Endothelial cell (in vitro differentiated cells): Measurements from ENCODE around the gene ST7. TPM values are rescaled to one million over a fixed set of nuclear protein-coding genes. Genes with fewer than 3 reads are reported as not detected.

Experiments used
- DNase-seq: peaks from one replicate; pipeline ENCODE4 v3.0.0; 2021; ENCODE audit warnings: low spot score
- H3K27ac Mint-ChIP-seq: one replicate; pipeline ENCODE4 v1.8.0; 2021; ENCODE audit warnings: mixed read lengths, inconsistent platforms; ENCODE audit not compliant: unreplicated experiment
- H3K27me3 Mint-ChIP-seq: one replicate; pipeline ENCODE4 v1.8.0; 2021; ENCODE audit warnings: mild to moderate bottlenecking, moderate library complexity, mixed read lengths, inconsistent platforms; ENCODE audit not compliant: unreplicated experiment
- H3K36me3 Mint-ChIP-seq: one replicate; pipeline ENCODE4 v1.8.0; 2021; ENCODE audit warnings: mild to moderate bottlenecking, low read depth, mixed read lengths, inconsistent platforms; ENCODE audit not compliant: unreplicated experiment
- H3K4me1 Mint-ChIP-seq: one replicate; pipeline ENCODE4 v1.8.0; 2021; ENCODE audit warnings: mild to moderate bottlenecking, mixed read lengths, inconsistent platforms; ENCODE audit not compliant: unreplicated experiment
- H3K4me3 Mint-ChIP-seq: one replicate; pipeline ENCODE4 v1.8.0; 2021; ENCODE audit warnings: mild to moderate bottlenecking, mixed read lengths, inconsistent platforms; ENCODE audit not compliant: unreplicated experiment
- H3K9me3 Mint-ChIP-seq: one replicate; pipeline ENCODE4 v1.8.0; 2021; ENCODE audit warnings: mixed read lengths, inconsistent platforms; ENCODE audit not compliant: unreplicated experiment
- CTCF ChIP-seq: fragments of 200-600 bp; sonication (generic); IDR thresholded peaks from one replicate; pipeline ENCODE4 v1.5.0; 2021; ENCODE audit warnings: antibody characterized with exemption; ENCODE audit not compliant: unreplicated experiment
- total RNA-seq: library from RNA; stranded (reverse); fragmentation: NEBNext Ultra II Directional; extraction: Animal tissue kit (Norgen Biotek cat#: 25700); gene quantifications from one replicate; pipeline ENCODE4 v1.2.1, GENCODE V29; 2021; ENCODE audit not compliant: unreplicated experiment

Gene ST7
- total RNA-seq, 1 donor from 2014 or later, result 44.1 TPM

GRCh38 chr7:117122536-117122935 lies 169.2 kb downstream of the ST7 start:
- Mint-ChIP-seq H3K27ac (no peak overlapping the region), H3K36me3 (peaks cover 6% of the 10 kb centered on the region), H3K9me3 (no peaks in the 10 kb centered on the region), H3K4me3 (no peak overlapping the region), H3K27me3 (peaks cover 6% of the 10 kb centered on the region), H3K4me1 (peaks cover 47% of the 10 kb centered on the region)
- no peak for TF ChIP-seq CTCF
- no peak for DNase-seq

- peak overlapping the region; percentile 39 for H3K27ac Mint-ChIP-seq
- H3K4me3 Mint-ChIP-seq, result no peak overlapping the region
- no peaks in the 10 kb centered on the region for H3K9me3 Mint-ChIP-seq
- no peak for TF ChIP-seq CTCF
- H3K36me3 Mint-ChIP-seq, result peaks cover 6% of the 10 kb centered on the region
- DNase-seq, result no peak
- peaks cover 41% of the 10 kb centered on the region for H3K4me1 Mint-ChIP-seq
- H3K27me3 Mint-ChIP-seq, result peaks cover 6% of the 10 kb centered on the region
Measured at GRCh38 chr7:117123311-117123926, 170.1 kb downstream of the ST7 start.

GRCh38 chr7:117124591-117125220 lies 171.4 kb downstream of the ST7 start:
- peaks cover 43% of the 10 kb centered on the region for H3K4me1 Mint-ChIP-seq
- DNase-seq, result no peak
- peaks cover 4% of the 10 kb centered on the region for H3K27me3 Mint-ChIP-seq
- H3K9me3 Mint-ChIP-seq, result no peaks in the 10 kb centered on the region
- H3K27ac Mint-ChIP-seq, result peak overlapping the region; percentile 80
- no peak for TF ChIP-seq CTCF
- peaks cover 6% of the 10 kb centered on the region for H3K36me3 Mint-ChIP-seq
- H3K4me3 Mint-ChIP-seq, result no peak overlapping the region

- H3K4me1 Mint-ChIP-seq, result peaks cover 31% of the 10 kb centered on the region
- H3K27ac Mint-ChIP-seq, result peak overlapping the region; percentile 22
- H3K27me3 Mint-ChIP-seq, result peaks cover 4% of the 10 kb centered on the region
Measured at GRCh38 chr7:117126676-117127075, 173.4 kb downstream of the ST7 start.

More at GRCh38 chr7:117126676-117127075, 173.4 kb downstream of the ST7 start:
- H3K4me3 Mint-ChIP-seq, result no peak overlapping the region
- H3K36me3 Mint-ChIP-seq, result no peaks in the 10 kb centered on the region
- H3K9me3 Mint-ChIP-seq, result no peaks in the 10 kb centered on the region
- no peak for TF ChIP-seq CTCF
- DNase-seq, result no peak
